ENCODE results near the gene MACROD2.
A peak's percentile ranks its signal among the peaks of the same experiment; 100 is the strongest.

MACROD2 gene

DNA sequence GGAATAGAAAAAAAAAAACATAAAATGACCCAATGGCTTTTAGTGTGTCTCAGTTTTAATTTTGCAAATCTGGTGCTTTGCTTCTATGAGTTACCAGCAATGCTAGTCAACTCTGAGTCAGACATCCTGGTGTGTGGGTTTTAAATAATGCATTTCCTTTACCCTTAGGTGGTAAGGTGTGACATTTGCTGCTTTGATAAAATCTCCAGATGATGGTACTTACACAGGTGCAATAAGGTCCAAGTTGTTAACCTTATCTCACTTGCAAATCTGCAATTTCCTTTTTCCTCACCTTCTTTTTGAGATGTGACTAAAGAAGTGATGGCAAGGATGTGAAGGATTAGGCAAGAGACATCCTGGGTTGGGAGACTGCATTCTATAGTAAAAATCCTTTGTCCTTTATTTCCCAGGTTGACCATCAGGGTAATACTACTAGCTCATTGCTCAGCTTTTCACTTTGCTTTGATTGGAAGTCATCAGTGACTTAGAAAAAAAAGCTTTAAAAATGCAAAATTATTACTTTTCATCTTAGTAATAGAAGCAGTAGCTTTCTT is 1160.6 kb downstream of the MACROD2 start:
- Mint-ChIP-seq H3K27me3 (ENCODE audit: low read depth) (no peaks in the 10 kb centered on the region), H3K36me3 (ENCODE audit: low read depth) (no peaks in the 10 kb centered on the region), H3K27ac (no peak overlapping the region), H3K4me1 (ENCODE audit: low read depth) (peaks cover 12% of the 10 kb centered on the region), H3K9me3 (peaks cover 20% of the 10 kb centered on the region), H3K4me3 (no peak overlapping the region)

GRCh38 chr20:15158533-15158932 is 1163.2 kb downstream of the MACROD2 start:
- Mint-ChIP-seq H3K36me3 (ENCODE audit: low read depth) (no peaks in the 10 kb centered on the region), H3K4me1 (ENCODE audit: low read depth) (peaks cover 21% of the 10 kb centered on the region), H3K9me3 (peaks cover 20% of the 10 kb centered on the region), H3K27me3 (ENCODE audit: low read depth) (no peaks in the 10 kb centered on the region), H3K27ac (no peak overlapping the region), H3K4me3 (no peak overlapping the region)

DNA sequence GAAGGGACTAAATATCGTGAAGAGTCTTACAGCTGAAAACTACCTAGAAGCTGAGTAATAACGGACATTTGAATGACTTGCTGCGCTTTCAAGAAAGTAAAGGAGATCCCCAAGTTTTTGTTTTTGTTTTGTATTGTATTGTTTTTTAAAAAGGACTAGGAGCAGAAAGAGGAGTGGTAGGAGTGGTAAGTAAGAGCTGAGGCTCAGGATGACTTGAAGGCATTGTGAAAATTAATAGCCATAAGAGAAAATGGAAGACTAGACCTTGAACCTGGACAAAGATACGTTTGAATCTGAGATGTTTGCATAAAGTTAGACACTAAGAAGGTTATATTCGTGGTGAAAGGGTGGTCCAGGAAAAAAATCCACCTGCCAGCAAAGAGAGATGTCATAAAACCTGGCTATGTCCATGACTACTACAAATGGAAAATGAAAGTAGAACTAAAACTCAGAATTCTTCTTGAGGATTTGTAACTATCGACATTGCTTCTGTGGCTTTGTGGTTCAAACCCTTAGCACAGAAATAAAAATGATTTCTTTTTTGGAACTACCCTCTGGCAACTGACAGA is 1166.8 kb downstream of the MACROD2 start:
- Mint-ChIP-seq H3K4me1 (ENCODE audit: low read depth) (peaks cover 9% of the 10 kb centered on the region), H3K9me3 (peaks cover 16% of the 10 kb centered on the region), H3K4me3 (peak overlapping the region; percentile 32), H3K27me3 (ENCODE audit: low read depth) (no peaks in the 10 kb centered on the region), H3K27ac (peak overlapping the region; percentile 12), H3K36me3 (ENCODE audit: low read depth) (no peaks in the 10 kb centered on the region)

GRCh38 chr20:15163632-15164031 is 1168.3 kb downstream of the MACROD2 start:
- no peaks in the 10 kb centered on the region for H3K27me3 Mint-ChIP-seq (ENCODE audit: low read depth)
- H3K36me3 Mint-ChIP-seq (ENCODE audit: low read depth), result no peaks in the 10 kb centered on the region
- peaks cover 9% of the 10 kb centered on the region for H3K4me1 Mint-ChIP-seq (ENCODE audit: low read depth)
- no peak overlapping the region for H3K4me3 Mint-ChIP-seq
- peaks cover 10% of the 10 kb centered on the region for H3K9me3 Mint-ChIP-seq
- no peak overlapping the region for H3K27ac Mint-ChIP-seq

DNA sequence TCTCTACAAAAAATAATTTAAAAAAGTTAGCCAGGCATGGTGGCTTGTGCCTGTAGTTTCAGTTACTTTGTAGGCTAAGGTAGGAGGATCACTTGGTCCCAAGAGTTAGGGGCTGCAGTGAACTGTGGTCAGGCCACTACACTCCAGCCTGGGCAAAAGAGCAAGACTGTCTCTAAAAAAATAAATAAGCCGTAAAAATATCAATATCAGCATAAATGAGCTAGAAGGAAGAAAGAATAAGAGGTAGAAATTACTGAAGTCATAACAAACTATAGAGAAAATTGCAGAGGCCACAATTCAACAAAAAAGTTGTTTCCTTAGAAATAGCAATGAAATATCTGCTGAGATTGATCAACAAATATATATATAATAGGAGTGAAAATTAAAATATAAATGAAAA is 1169.4 kb downstream of the MACROD2 start:
- Mint-ChIP-seq H3K27ac (no peak overlapping the region), H3K4me3 (no peak overlapping the region), H3K36me3 (ENCODE audit: low read depth) (no peaks in the 10 kb centered on the region)

DNA sequence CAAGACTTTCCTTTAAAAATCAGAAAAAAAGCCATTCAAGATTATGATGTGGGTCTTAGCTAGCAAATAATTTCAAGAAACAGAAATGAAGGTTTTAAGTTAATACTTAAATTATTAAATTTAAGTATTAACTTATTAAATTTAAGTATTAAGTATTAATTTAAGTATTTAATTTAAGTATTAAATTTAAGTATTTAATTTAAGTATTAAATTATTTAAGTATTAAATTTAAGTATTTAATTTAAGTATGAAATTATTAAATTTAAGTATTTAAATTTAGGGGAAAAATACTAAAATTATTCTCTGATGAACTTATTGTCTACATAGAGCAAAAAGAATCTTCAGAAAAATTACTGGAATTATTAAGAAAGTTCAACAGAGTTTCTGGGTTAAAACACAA is 1171.4 kb downstream of the MACROD2 start:
- Mint-ChIP-seq H3K4me1 (ENCODE audit: low read depth) (peaks cover 9% of the 10 kb centered on the region), H3K9me3 (no peaks in the 10 kb centered on the region), H3K27ac (no peak overlapping the region), H3K36me3 (ENCODE audit: low read depth) (no peaks in the 10 kb centered on the region), H3K4me3 (no peak overlapping the region), H3K27me3 (ENCODE audit: low read depth) (no peaks in the 10 kb centered on the region)

More for the DNA sequence above, 1169.4 kb downstream of the MACROD2 start:
- H3K27me3 Mint-ChIP-seq (ENCODE audit: low read depth), result no peaks in the 10 kb centered on the region
- peaks cover 9% of the 10 kb centered on the region for H3K4me1 Mint-ChIP-seq (ENCODE audit: low read depth)
- H3K9me3 Mint-ChIP-seq, result peaks cover 5% of the 10 kb centered on the region

DNA sequence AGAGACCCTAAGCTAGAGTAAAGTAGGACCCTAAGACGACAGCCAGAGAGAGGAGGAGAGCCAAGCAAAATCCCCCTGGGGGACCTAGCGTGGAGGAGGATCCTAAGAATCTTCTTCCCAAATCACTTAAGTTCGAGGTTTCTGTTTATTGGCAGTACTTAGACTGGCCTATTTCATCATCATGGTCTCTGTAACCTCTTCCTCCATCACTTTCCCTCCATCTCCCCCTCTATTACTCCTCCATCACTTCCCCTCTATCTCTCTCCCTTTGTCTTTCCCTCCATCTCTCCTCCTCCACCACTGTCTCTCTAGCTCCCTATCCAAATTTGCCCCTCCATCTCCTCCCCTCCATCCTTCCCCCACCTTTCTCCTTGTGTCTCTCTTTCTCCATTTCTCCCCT is 1175.7 kb downstream of the MACROD2 start:
- H3K27ac Mint-ChIP-seq, result no peak overlapping the region
- no peak overlapping the region for H3K4me3 Mint-ChIP-seq
- no peaks in the 10 kb centered on the region for H3K36me3 Mint-ChIP-seq (ENCODE audit: low read depth)
- H3K4me1 Mint-ChIP-seq (ENCODE audit: low read depth), result no peaks in the 10 kb centered on the region
- H3K9me3 Mint-ChIP-seq, result no peaks in the 10 kb centered on the region
- no peaks in the 10 kb centered on the region for H3K27me3 Mint-ChIP-seq (ENCODE audit: low read depth)

- Mint-ChIP-seq H3K27me3 (ENCODE audit: low read depth) (no peaks in the 10 kb centered on the region), H3K9me3 (peaks cover 13% of the 10 kb centered on the region), H3K36me3 (ENCODE audit: low read depth) (no peaks in the 10 kb centered on the region), H3K4me1 (ENCODE audit: low read depth) (no peaks in the 10 kb centered on the region), H3K27ac (no peak overlapping the region), H3K4me3 (no peak overlapping the region)
Measured at GRCh38 chr20:15176929-15177328, 1181.6 kb downstream of the MACROD2 start.

DNA sequence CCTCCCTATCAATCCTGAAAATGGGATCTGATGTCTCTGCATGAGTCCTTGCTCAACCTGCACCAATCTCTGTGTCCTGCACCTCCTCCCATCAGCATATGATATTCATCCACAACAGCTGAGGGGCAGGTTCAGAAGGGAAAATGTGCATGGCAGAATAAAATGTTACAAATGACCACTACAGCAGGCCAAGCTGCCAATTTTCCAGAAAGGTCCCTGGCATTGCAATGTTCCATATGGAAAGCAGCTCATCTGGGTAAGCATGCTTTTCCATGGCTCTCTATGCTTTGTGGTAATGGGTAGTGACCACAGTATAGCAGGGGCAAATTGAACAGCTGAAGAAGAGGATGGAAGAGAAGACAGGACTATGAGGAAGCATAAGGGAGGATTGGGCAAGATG is 1183.3 kb downstream of the MACROD2 start:
- Mint-ChIP-seq H3K36me3 (ENCODE audit: low read depth) (no peaks in the 10 kb centered on the region), H3K4me3 (no peak overlapping the region), H3K9me3 (peaks cover 13% of the 10 kb centered on the region), H3K4me1 (ENCODE audit: low read depth) (no peaks in the 10 kb centered on the region), H3K27ac (no peak overlapping the region), H3K27me3 (ENCODE audit: low read depth) (no peaks in the 10 kb centered on the region)

GRCh38 chr20:15179381-15179780 is 1184.1 kb downstream of the MACROD2 start:
- H3K36me3 Mint-ChIP-seq (ENCODE audit: low read depth), result no peaks in the 10 kb centered on the region
- H3K4me3 Mint-ChIP-seq, result no peak overlapping the region
- H3K27ac Mint-ChIP-seq, result no peak overlapping the region
- H3K27me3 Mint-ChIP-seq (ENCODE audit: low read depth), result no peaks in the 10 kb centered on the region
- H3K9me3 Mint-ChIP-seq, result peaks cover 13% of the 10 kb centered on the region
- no peaks in the 10 kb centered on the region for H3K4me1 Mint-ChIP-seq (ENCODE audit: low read depth)

DNA sequence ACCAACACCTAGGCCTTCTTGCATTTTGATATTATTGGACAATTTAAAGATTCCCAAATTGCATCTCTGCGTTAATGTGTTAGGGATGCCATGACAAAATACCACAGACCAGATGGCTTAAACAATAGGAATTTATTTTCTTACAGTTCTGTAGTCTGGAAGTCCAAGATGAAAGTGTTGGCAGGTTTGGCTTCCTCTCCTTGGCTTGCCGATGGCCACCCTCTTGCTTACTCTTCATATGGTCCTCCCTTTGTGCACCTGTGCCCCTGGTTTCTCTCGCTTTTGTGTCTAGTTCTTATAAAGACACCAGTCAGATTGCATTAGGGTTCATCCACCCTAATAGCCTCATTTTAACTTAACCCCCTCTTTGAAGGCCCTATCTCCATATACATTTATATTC is 1184.5 kb downstream of the MACROD2 start:
- H3K9me3 Mint-ChIP-seq, result peaks cover 13% of the 10 kb centered on the region
- no peaks in the 10 kb centered on the region for H3K36me3 Mint-ChIP-seq (ENCODE audit: low read depth)
- no peak overlapping the region for H3K27ac Mint-ChIP-seq
- H3K27me3 Mint-ChIP-seq (ENCODE audit: low read depth), result no peaks in the 10 kb centered on the region
- H3K4me3 Mint-ChIP-seq, result no peak overlapping the region
- H3K4me1 Mint-ChIP-seq (ENCODE audit: low read depth), result no peaks in the 10 kb centered on the region

DNA sequence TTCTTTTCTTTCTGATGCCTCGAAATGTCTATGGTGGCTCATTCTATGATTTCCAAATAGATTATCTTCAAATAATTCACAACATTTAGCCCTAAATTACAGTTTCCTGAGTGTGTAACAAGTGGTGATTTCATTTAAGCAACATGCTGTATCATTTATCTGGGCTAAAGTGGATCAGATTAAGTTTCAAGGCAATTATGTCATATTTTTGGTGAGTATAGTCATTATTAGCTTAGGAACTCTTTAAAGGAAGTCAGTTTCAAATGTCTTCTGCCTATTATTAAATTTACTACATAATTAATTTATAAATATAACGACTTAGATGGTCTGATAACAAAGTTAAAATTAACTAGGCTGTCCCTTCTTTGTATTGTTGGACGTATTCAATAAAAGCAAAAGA is 1190.0 kb downstream of the MACROD2 start:
- Mint-ChIP-seq H3K9me3 (no peaks in the 10 kb centered on the region), H3K36me3 (ENCODE audit: low read depth) (no peaks in the 10 kb centered on the region), H3K27me3 (ENCODE audit: low read depth) (no peaks in the 10 kb centered on the region), H3K4me3 (no peak overlapping the region), H3K27ac (no peak overlapping the region), H3K4me1 (ENCODE audit: low read depth) (no peaks in the 10 kb centered on the region)

- no peaks in the 10 kb centered on the region for H3K36me3 Mint-ChIP-seq (ENCODE audit: low read depth)
- H3K4me1 Mint-ChIP-seq (ENCODE audit: low read depth), result no peaks in the 10 kb centered on the region
- no peak overlapping the region for H3K27ac Mint-ChIP-seq
- H3K4me3 Mint-ChIP-seq, result no peak overlapping the region
- no peaks in the 10 kb centered on the region for H3K9me3 Mint-ChIP-seq
- no peaks in the 10 kb centered on the region for H3K27me3 Mint-ChIP-seq (ENCODE audit: low read depth)
Measured at GRCh38 chr20:15185913-15186312, 1190.6 kb downstream of the MACROD2 start.

DNA sequence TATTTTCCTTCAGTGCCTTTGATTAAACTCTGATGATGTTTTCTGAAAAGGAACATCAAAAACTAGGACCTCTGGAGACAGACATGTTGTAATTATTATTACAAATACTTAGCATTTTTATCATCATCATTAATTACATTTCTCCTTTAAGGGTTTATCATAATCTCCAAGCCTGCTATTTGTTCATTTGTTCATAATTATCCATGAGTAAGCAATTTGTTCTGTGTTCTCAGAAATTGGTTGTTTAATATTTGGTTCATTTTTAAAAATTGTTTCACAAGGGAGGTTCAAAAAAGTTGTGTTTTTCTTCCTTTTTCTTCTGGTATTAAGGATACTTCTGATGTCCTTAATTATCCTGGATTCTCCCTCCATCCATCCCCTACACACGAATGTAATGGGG is 1192.3 kb downstream of the MACROD2 start:
- Mint-ChIP-seq H3K4me1 (ENCODE audit: low read depth) (no peaks in the 10 kb centered on the region), H3K27me3 (ENCODE audit: low read depth) (no peaks in the 10 kb centered on the region), H3K9me3 (no peaks in the 10 kb centered on the region), H3K4me3 (no peak overlapping the region), H3K36me3 (ENCODE audit: low read depth) (no peaks in the 10 kb centered on the region), H3K27ac (no peak overlapping the region)

GRCh38 chr20:15188415-15188814 is 1193.1 kb downstream of the MACROD2 start:
- no peak overlapping the region for H3K27ac Mint-ChIP-seq

More at GRCh38 chr20:15188415-15188814, 1193.1 kb downstream of the MACROD2 start:
- Mint-ChIP-seq H3K27me3 (ENCODE audit: low read depth) (no peaks in the 10 kb centered on the region), H3K36me3 (ENCODE audit: low read depth) (no peaks in the 10 kb centered on the region), H3K4me3 (no peak overlapping the region), H3K4me1 (ENCODE audit: low read depth) (no peaks in the 10 kb centered on the region), H3K9me3 (no peaks in the 10 kb centered on the region)
